Glomerular endothelial cell (primary cell): Measurements from ENCODE around the gene CERS2. TPM values are rescaled to one million over a fixed set of nuclear protein-coding genes. Genes with fewer than 3 reads are reported as not detected.
A peak's percentile ranks its signal among the peaks of the same experiment; 100 is the strongest.

Source experiments
- DNase-seq: peaks from one replicate; pipeline ENCODE4 v3.0.0-alpha.2; 2011; ENCODE audit warnings: low read depth, low spot score; ENCODE audit errors: extremely low read depth
- total RNA-seq: library from RNA; depleted of rRNA; stranded (reverse); fragments of >200 nt; gene quantifications from 2 replicates; pipeline ENCODE4 v1.2.3, GENCODE V29; 2015

The CERS2 gene
- 109 and 139 TPM in 2 replicates for total RNA-seq

GRCh38 chr1:150974580-150975478 is at the start of gene CERS2:
CERS2 (minus strand) TSS chr1:150974835; CDS start chr1:150969090, 5,745 bp downstream.
- DNase-seq = no peak

- no peak for DNase-seq
These were observed 38.9 kb upstream of the CERS2 start for GRCh38 chr1:151013518-151013917.

GRCh38 chr1:151012684-151013471 is 38.2 kb upstream of the CERS2 start:
- DNase-seq = no peak

- DNase-seq = no peak
These were observed 36.7 kb upstream of the CERS2 start for GRCh38 chr1:151011154-151011850.

- DNase-seq = no peak
These were observed 35.7 kb upstream of the CERS2 start for GRCh38 chr1:151010346-151010726.

GRCh38 chr1:151009674-151010345 is 35.2 kb upstream of the CERS2 start:
- no peak for DNase-seq

- no peak for DNase-seq
These were observed 34.6 kb upstream of the CERS2 start for GRCh38 chr1:151009206-151009587.

- peak; percentile 95 for DNase-seq
These were observed 33.9 kb upstream of the CERS2 start, which contains the start of gene PRUNE1 for GRCh38 chr1:151008244-151009205. PRUNE1 (plus strand) TSS chr1:151008449; CDS start chr1:151008633, 184 bp downstream.

GRCh38 chr1:151007853-151008243 is 33.2 kb upstream of the CERS2 start:
- DNase-seq = no peak

- DNase-seq = no peak
These were observed 31.9 kb upstream of the CERS2 start, which contains the start of gene MINDY1 for GRCh38 chr1:151006327-151007052. MINDY1 (minus strand) TSS chr1:151006902; CDS start chr1:151002617, 4,285 bp downstream.

GRCh38 chr1:151005729-151006319 is 31.2 kb upstream of the CERS2 start:
- DNase-seq = no peak

GRCh38 chr1:151003180-151003579 is 28.5 kb upstream of the CERS2 start:
- no peak for DNase-seq

GRCh38 chr1:151002611-151003010 is 28.0 kb upstream of the CERS2 start:
- no peak for DNase-seq

- no peak for DNase-seq
These were observed 27.4 kb upstream of the CERS2 start for GRCh38 chr1:151002051-151002450.

- no peak for DNase-seq
These were observed 27.0 kb upstream of the CERS2 start for GRCh38 chr1:151001602-151002001.

- DNase-seq = no peak
These were observed 25.8 kb upstream of the CERS2 start for GRCh38 chr1:151000408-151000807.

- no peak for DNase-seq
These were observed 25.3 kb upstream of the CERS2 start for GRCh38 chr1:150999926-151000325.

- DNase-seq = no peak
These were observed 24.5 kb upstream of the CERS2 start for GRCh38 chr1:150999051-150999674.
